GM12865 (cell line): ENCODE measurements around the gene RBM34.

ENCODE experiments used
- DNase-seq: peaks from one replicate; pipeline ENCODE4 v3.0.0; 2010; ENCODE audit warnings: low read depth
- H3K4me3 ChIP-seq: 2 replicates; pipeline ENCODE4 v1.5.1; 2011; ENCODE audit warnings: mild to moderate bottlenecking, low read depth, low read length, control low read depth
- CTCF ChIP-seq: IDR thresholded peaks from 2 replicates; pipeline ENCODE4 v1.5.1; 2011; ENCODE audit warnings: low read length, control low read depth, low read depth, inconsistent platforms; ENCODE audit not compliant: insufficient read depth; ENCODE audit errors: missing control alignments

Gene RBM34

GRCh38 chr1:235122348-235122747 is 38.7 kb downstream of the RBM34 start:
- no peak for TF ChIP-seq CTCF
- DNase-seq = no peak
- no peak overlapping the region for H3K4me3 ChIP-seq

- no peak for TF ChIP-seq CTCF
- no peak for DNase-seq
- H3K4me3 ChIP-seq = no peak overlapping the region
Observed at GRCh38 chr1:235113183-235113917, 47.7 kb downstream of the RBM34 start.

- TF ChIP-seq CTCF = no peak
- DNase-seq = no peak
- no peak overlapping the region for H3K4me3 ChIP-seq
Observed at GRCh38 chr1:235112297-235113182, 48.5 kb downstream of the RBM34 start.

- TF ChIP-seq CTCF = no peak
- H3K4me3 ChIP-seq = no peak overlapping the region
- no peak for DNase-seq
Observed at GRCh38 chr1:235111107-235111506, 49.9 kb downstream of the RBM34 start.

GRCh38 chr1:235108876-235109275 is 52.2 kb downstream of the RBM34 start:
- TF ChIP-seq CTCF = no peak

GRCh38 chr1:235108185-235108593 is 52.9 kb downstream of the RBM34 start:
- TF ChIP-seq CTCF = no peak
- H3K4me3 ChIP-seq = no peak overlapping the region
- no peak for DNase-seq

More at GRCh38 chr1:235108876-235109275, 52.2 kb downstream of the RBM34 start:
- DNase-seq = no peak
- H3K4me3 ChIP-seq = no peak overlapping the region
